H1 (cell line): ENCODE measurements around the gene STK33. TPM values are rescaled to one million over a fixed set of nuclear protein-coding genes. Genes with fewer than 3 reads are reported as not detected.
A peak's percentile ranks its signal among the peaks of the same experiment; 100 is the strongest.

Experiments used
- CTCF ChIA-PET: fragments of 300-600 bp; sonication (Branson Sonifier 250); formaldehyde crosslinking; loops from one replicate; lab custom pipeline; 2021; ENCODE audit not compliant: partially characterized antibody; lab: Charles Lee
- POLR2A ChIA-PET: fragments of 300-600 bp; sonication (Branson Sonifier 250); formaldehyde crosslinking; loops from one replicate; lab custom pipeline; 2021; ENCODE audit warnings: inconsistent platforms; ENCODE audit not compliant: partially characterized antibody; lab: Charles Lee
- DNase-seq, 2 experiments: peaks; one replicate each; pipeline versions ENCODE4 v3.0.0 to v3.0.0-alpha.2; 2010 to 2022; ENCODE audit warnings: low spot score in 2 of 2, low read depth in 1 of 2, mixed read lengths in 1 of 2
- FAIRE-seq: peaks from 2 replicates; lab custom pipeline; 2011; peaks lifted over from hg19 to GRCh38; lab: Jason Lieb, UNC
- H2AFZ ChIP-seq: 2 replicates; pipeline ENCODE4 v1.8.1; 2012; ENCODE audit warnings: low read length, inconsistent platforms
- H2AK5ac ChIP-seq: 2 replicates; pipeline ENCODE4 v1.6.1; 2013; ENCODE audit warnings: low read depth, low read length
- H2BK120ac ChIP-seq: replicated peaks from 2 replicates; pipeline ENCODE3; 2013; ENCODE audit warnings: low read depth, low read length, inconsistent platforms
- H2BK12ac ChIP-seq: 2 replicates; pipeline ENCODE4 v1.6.1; 2013; ENCODE audit warnings: low read depth, low read length
- H2BK15ac ChIP-seq: 2 replicates; pipeline ENCODE4 v1.6.1; 2013; ENCODE audit warnings: low read length
- H2BK20ac ChIP-seq: 2 replicates; pipeline ENCODE4 v1.6.1; 2013; ENCODE audit warnings: low read length
- H2BK5ac ChIP-seq: 2 replicates; pipeline ENCODE4 v1.6.1; 2013; ENCODE audit warnings: low read depth, low read length
- H3K14ac ChIP-seq: 2 replicates; pipeline ENCODE4 v1.6.1; 2013; ENCODE audit warnings: inconsistent platforms; ENCODE audit not compliant: insufficient read length
- H3K18ac ChIP-seq: 2 replicates; pipeline ENCODE4 v1.6.1; 2013; ENCODE audit warnings: low read length; ENCODE audit errors: extremely low read depth
- H3K23ac ChIP-seq: 2 replicates; pipeline ENCODE4 v1.6.1; 2013; ENCODE audit warnings: inconsistent platforms; ENCODE audit not compliant: insufficient read length
- H3K23me2 ChIP-seq: 2 replicates; pipeline ENCODE4 v1.6.1; 2013; ENCODE audit warnings: low read depth, low read length
- H3K27ac ChIP-seq: 2 replicates; pipeline ENCODE4 v1.6.1; 2011; ENCODE audit warnings: low read depth, low read length, inconsistent platforms
- H3K27me3 ChIP-seq, 4 experiments: replicated peaks in 1 of 4; 1 replicate in 1 of 4; 2 replicates in 3 of 4; pipeline versions ENCODE4 v1.6.1 to v1.8.1; 2011 to 2013; ENCODE audit warnings: low read length in 3 of 4, mild to moderate bottlenecking in 3 of 4, inconsistent platforms in 2 of 4, mixed read lengths in 2 of 4, moderate library complexity in 1 of 4; ENCODE audit not compliant: control insufficient read depth in 3 of 4, insufficient read depth in 3 of 4; ENCODE audit errors: extremely low read depth in 1 of 4
- H3K36me3 ChIP-seq, 4 experiments: 2 replicates each; pipeline versions ENCODE4 v1.6.1 to v1.8.1; 2011 to 2013; ENCODE audit warnings: mild to moderate bottlenecking in 4 of 4, low read length in 3 of 4, moderate library complexity in 2 of 4, control low read depth in 1 of 4, inconsistent platforms in 1 of 4; ENCODE audit not compliant: insufficient read depth in 4 of 4, control insufficient read depth in 2 of 4
- H3K4ac ChIP-seq: replicated peaks from 2 replicates; pipeline ENCODE3; 2013; ENCODE audit warnings: low read length, low read depth, mixed read lengths, inconsistent platforms; ENCODE audit not compliant: insufficient read length
- H3K4me1 ChIP-seq, 4 experiments: replicated peaks in 1 of 4; 1 replicate in 1 of 4; 2 replicates in 3 of 4; pipeline versions ENCODE4 v1.6.1 to v1.8.1; 2011 to 2013; ENCODE audit warnings: low read length in 3 of 4, inconsistent platforms in 2 of 4, mixed read lengths in 1 of 4; ENCODE audit not compliant: insufficient read depth in 4 of 4, control insufficient read depth in 3 of 4
- H3K4me2 ChIP-seq, 2 experiments: 2 replicates each; pipeline versions ENCODE4 v1.6.1 to v1.8.1; 2011 to 2013; ENCODE audit warnings: low read depth in 2 of 2, low read length in 2 of 2, control low read depth in 1 of 2, inconsistent platforms in 1 of 2, mild to moderate bottlenecking in 1 of 2; ENCODE audit not compliant: insufficient read depth in 1 of 2
- H3K4me3 ChIP-seq, 4 experiments: fragments of 200-600, 300-600 bp in 1 of 4; sonication (generic), shearing (Covaris generic), sonication (Bioruptor Twin) in 1 of 4; 2 replicates each; pipeline versions ENCODE4 v1.5.1 to v1.8.1; 2011 to 2016; ENCODE audit warnings: low read length in 4 of 4, low read depth in 3 of 4, control low read depth in 2 of 4, inconsistent platforms in 2 of 4, mild to moderate bottlenecking in 2 of 4, mixed read lengths in 1 of 4, moderate library complexity in 1 of 4; ENCODE audit not compliant: insufficient read depth in 2 of 4; ENCODE audit errors: extremely low read depth in 1 of 4
- H3K56ac ChIP-seq: replicated peaks from 2 replicates; pipeline ENCODE3; 2013; ENCODE audit warnings: low read depth, mild to moderate bottlenecking, mixed read lengths, low read length, inconsistent platforms; ENCODE audit not compliant: insufficient read length
- H3K79me1 ChIP-seq: 2 replicates; pipeline ENCODE4 v1.6.1; 2013; ENCODE audit warnings: low read depth, low read length, control low read depth
- H3K79me2 ChIP-seq, 2 experiments: 2 replicates each; pipeline versions ENCODE4 v1.6.1 to v1.8.1; 2012 to 2013; ENCODE audit warnings: low read length in 2 of 2, mild to moderate bottlenecking in 2 of 2, inconsistent platforms in 1 of 2; ENCODE audit not compliant: insufficient read depth in 2 of 2, control insufficient read depth in 1 of 2
- H3K9ac ChIP-seq, 4 experiments: replicated peaks in 1 of 4; 1 replicate in 1 of 4; 2 replicates in 3 of 4; pipeline versions ENCODE4 v1.6.1 to v1.8.1; 2011 to 2013; ENCODE audit warnings: low read depth in 3 of 4, low read length in 3 of 4, control low read depth in 2 of 4, mild to moderate bottlenecking in 2 of 4, moderate library complexity in 2 of 4, inconsistent platforms in 1 of 4; ENCODE audit errors: extremely low read depth in 1 of 4
- H3K9me3 ChIP-seq, 2 experiments: 2 replicates each; pipeline versions ENCODE4 v1.6.1 to v1.8.1; 2012 to 2013; ENCODE audit warnings: mild to moderate bottlenecking in 2 of 2, moderate library complexity in 2 of 2, control low read depth in 1 of 2, inconsistent platforms in 1 of 2, low read depth in 1 of 2, low read length in 1 of 2, mixed read lengths in 1 of 2; ENCODE audit not compliant: insufficient read depth in 2 of 2
- H4K20me1 ChIP-seq, 2 experiments: replicated peaks in 1 of 2; 2 replicates each; pipeline versions ENCODE3 to v1.8.1; 2011 to 2013; ENCODE audit warnings: inconsistent platforms in 2 of 2, low read length in 2 of 2, mild to moderate bottlenecking in 1 of 2; ENCODE audit not compliant: insufficient read depth in 2 of 2, control insufficient read depth in 1 of 2
- H4K5ac ChIP-seq: 2 replicates; pipeline ENCODE4 v1.6.1; 2013; ENCODE audit warnings: low read length, low read depth, mixed read lengths, inconsistent platforms; ENCODE audit not compliant: insufficient read length
- H4K8ac ChIP-seq: 2 replicates; pipeline ENCODE4 v1.8.0; 2013; ENCODE audit warnings: mild to moderate bottlenecking, moderate library complexity, low read length, inconsistent platforms; ENCODE audit not compliant: insufficient read depth; ENCODE audit errors: extremely low read depth
- H4K91ac ChIP-seq: replicated peaks from 2 replicates; pipeline ENCODE3; 2013; ENCODE audit warnings: low read length, mixed read lengths, inconsistent platforms; ENCODE audit not compliant: insufficient read length
- BACH1 ChIP-seq: IDR thresholded peaks from 2 replicates; pipeline ENCODE4 v1.6.1; 2012; ENCODE audit warnings: low read length, improper control_type of control experiment
- BCL11A ChIP-seq, 2 experiments: IDR thresholded peaks; one replicate each; pipeline ENCODE4 v1.6.1; 2011; ENCODE audit warnings: low read depth in 2 of 2, low read length in 2 of 2, mild to moderate bottlenecking in 2 of 2
- BRCA1 ChIP-seq: IDR thresholded peaks from 2 replicates; pipeline ENCODE4 v1.6.1; 2012; ENCODE audit warnings: low read depth, low read length, improper control_type of control experiment
- CREB1 ChIP-seq: IDR thresholded peaks from 2 replicates; pipeline ENCODE4 v1.6.1; 2012; ENCODE audit warnings: inconsistent platforms
- EP300 ChIP-seq, 2 experiments: IDR thresholded peaks; 1 replicate in 1 of 2; 2 replicates in 1 of 2; pipeline ENCODE4 v1.6.1; 2011 to 2012; ENCODE audit warnings: low read depth in 2 of 2, low read length in 2 of 2, mild to moderate bottlenecking in 2 of 2, borderline replicate concordance in 1 of 2, inconsistent platforms in 1 of 2, moderate library complexity in 1 of 2
- EZH2 ChIP-seq: fragments of 200-600 bp; sonication (generic); IDR thresholded peaks from 2 replicates; pipeline ENCODE4 v1.7.1; 2012; ENCODE audit warnings: low read depth, mild to moderate bottlenecking, moderate library complexity, low read length, inconsistent platforms; ENCODE audit not compliant: severe bottlenecking
- HDAC2 ChIP-seq, 2 experiments: fragments of 300-600 bp in 1 of 2; sonication (generic) in 1 of 2; IDR thresholded peaks; 2 replicates each; pipeline ENCODE4 v1.6.1; 2011 to 2012; ENCODE audit warnings: low read depth in 2 of 2, low read length in 2 of 2, mild to moderate bottlenecking in 2 of 2, moderate library complexity in 2 of 2, borderline replicate concordance in 1 of 2, inconsistent platforms in 1 of 2
- JUN ChIP-seq: IDR thresholded peaks from 2 replicates; pipeline ENCODE4 v1.6.1; 2011; ENCODE audit warnings: low read depth, mild to moderate bottlenecking, improper control_type of control experiment, low read length
- NRF1 ChIP-seq: IDR thresholded peaks from 2 replicates; pipeline ENCODE4 v1.6.1; 2011; ENCODE audit warnings: mild to moderate bottlenecking, low read depth, low read length, improper control_type of control experiment
- POLR2AphosphoS5 ChIP-seq: IDR thresholded peaks from 2 replicates; pipeline ENCODE4 v1.6.1; 2011; ENCODE audit warnings: low read depth, low read length
- RBBP5 ChIP-seq: IDR thresholded peaks from 2 replicates; pipeline ENCODE4 v1.7.1; 2012; ENCODE audit warnings: low read depth, mild to moderate bottlenecking, inconsistent platforms, low read length, moderate library complexity, borderline replicate concordance
- RFX5 ChIP-seq: IDR thresholded peaks from 2 replicates; pipeline ENCODE4 v1.6.1; 2011; ENCODE audit warnings: low read depth, low read length, improper control_type of control experiment, borderline replicate concordance
- SP1 ChIP-seq: IDR thresholded peaks from 2 replicates; pipeline ENCODE4 v1.6.1; 2011; ENCODE audit warnings: low read depth, low read length
- SP2 ChIP-seq: IDR thresholded peaks from 2 replicates; pipeline ENCODE4 v1.6.1; 2012; ENCODE audit warnings: mild to moderate bottlenecking, low read length, inconsistent platforms
- TCF12 ChIP-seq: IDR thresholded peaks from 2 replicates; pipeline ENCODE4 v1.6.1; 2011; ENCODE audit warnings: low read depth, mild to moderate bottlenecking, low read length
- WGBS, 2 experiments: shearing (Covaris generic) in 1 of 2; methylation state at CpG; one replicate each; pipeline versions ENCODE4 v1.1.6 to v1.1.7; 2013 to 2015; ENCODE audit warnings: low lambda C conversion rate in 2 of 2, mixed read lengths in 2 of 2, inconsistent platforms in 1 of 2, low coverage in 1 of 2, missing lambda C conversion rate in 1 of 2; ENCODE audit not compliant: insufficient replicate concordance in 2 of 2, insufficient coverage in 1 of 2, insufficient read length in 1 of 2; ENCODE audit errors: extremely low coverage in 1 of 2, missing lambda C conversion rate in 1 of 2; 5-methylcytosine and 5-hydroxymethylcytosine counted together
- polyA plus RNA-seq, 7 experiments: library from polyadenylated mRNA; depleted of rRNA in 3 of 7; stranded (reverse) in 5 of 7; unstranded in 2 of 7; fragments of >200 nt in 5 of 7; fragments of 200-250 nt in 2 of 7; gene quantifications; 1 replicate in 5 of 7; 2 replicates in 1 of 7; 4 replicates in 1 of 7; pipeline versions ENCODE4 v1.2.1 to v1.2.3, GENCODE V29; 2011 to 2013; ENCODE audit warnings: missing spikeins in 2 of 7, mixed read lengths in 2 of 7
- total RNA-seq: library from RNA; stranded (reverse); fragmentation: NEBNext Ultra II Directional; extraction: Animal tissue kit (Norgen Biotek cat#: 25700); gene quantifications from 2 replicates; pipeline ENCODE4 v1.2.1, GENCODE V29; 2021

The STK33 gene
- total and polyA plus RNA-seq, 2 of the 8 experiments (the other 6 are each of a cell fraction or from before 2014, with no cell fraction given): 8.8 to 25.1 TPM

- FAIRE-seq: no peak
- TF ChIP-seq BACH1: no peak
- TF ChIP-seq TCF12: no peak
- TF ChIP-seq RBBP5: no peak
- no peak for TF ChIP-seq NRF1
- no peak for TF ChIP-seq BCL11A (IDR thresholded peaks at IDR 0.05; ENCODE audit: low read depth in 2 of 2, low read length in 2 of 2)
- no peak for TF ChIP-seq BRCA1
- TF ChIP-seq RFX5: no peak
- TF ChIP-seq CREB1: no peak
- TF ChIP-seq JUN: no peak
- no peak for TF ChIP-seq SP2
- TF ChIP-seq POLR2AphosphoS5: no peak
- TF ChIP-seq SP1: no peak
- TF ChIP-seq HDAC2 (IDR thresholded peaks at IDR 0.05; ENCODE audit: borderline replicate concordance in 1 of 2, low read depth in 2 of 2, low read length in 2 of 2): no peak
- TF ChIP-seq EP300 (IDR thresholded peaks at IDR 0.05; ENCODE audit: borderline replicate concordance in 1 of 2, low read depth in 2 of 2, low read length in 2 of 2): no peak
- no peak for TF ChIP-seq EZH2
Measured at GRCh38 chr11:8381871-8382396, 212.1 kb downstream of the STK33 start.

More at GRCh38 chr11:8381871-8382396, 212.1 kb downstream of the STK33 start:
- Histone ChIP-seq H3K23ac (no peak overlapping the region), H3K27ac (no peak overlapping the region), H3K23me2 (no peaks in the 10 kb centered on the region), H3K56ac (no peak overlapping the region), H2BK12ac (0 out of 2 replicates have a peak overlapping the region, but pooled peaks have one; percentile 5), H3K27me3 (no peaks in the 10 kb centered on the region), H3K14ac (no peak overlapping the region), H3K4me2 (no peak overlapping the region), H4K20me1 (peaks cover 0 to 2% of the 10 kb centered on the region in 2 experiments), H2BK5ac (no peak overlapping the region), H3K79me1 (no peaks in the 10 kb centered on the region), H4K5ac (no peak overlapping the region), H3K79me2 (no peaks in the 10 kb centered on the region), H2BK20ac (no peak overlapping the region), H3K36me3 (no peaks in the 10 kb centered on the region), H2BK120ac (no peak overlapping the region), H3K4ac (no peak overlapping the region), H3K9ac (no peak overlapping the region), H3K9me3 (no peaks in the 10 kb centered on the region), H3K4me3 (no peak overlapping the region), H3K18ac (no peak overlapping the region), H2AK5ac (no peak overlapping the region), H2AFZ (no peak overlapping the region), H3K4me1 (peaks cover 0 to 6% (median 0%) of the 10 kb centered on the region in 4 experiments; a peak in 2 of 7 replicates), H2BK15ac (no peak overlapping the region), H4K91ac (no peak overlapping the region), H4K8ac (no peak overlapping the region; the same call in 1 of the 2 replicates)
- CTCF ChIA-PET: interaction anchor here (0.6 to 4.1 kb wide), 12 partner anchors 10 to 578 kb away, joined by 3 to 19 read pairs (median 4); no protein-coding TSS in a partner anchor
- no peak for DNase-seq
- POLR2A ChIA-PET: no interaction called here
- WGBS, 2 experiments: 95% methylated on average over 13 of the region's 13 CpGs; no CpG with 5 or more reads in 1 of the 2 experiments
